SH-SY5Y (cell line): ENCODE results near the gene AKR7A3.

ENCODE experiments used
- GATA2 ChIP-seq: IDR thresholded peaks from 2 replicates; pipeline ENCODE4 v1.6.1; 2011; ENCODE audit warnings: mild to moderate bottlenecking, low read depth, low read length
- GATA3 ChIP-seq: IDR thresholded peaks from 2 replicates; pipeline ENCODE4 v1.6.1; 2011; ENCODE audit warnings: low read depth, mild to moderate bottlenecking, low read length, moderate library complexity

DNA sequence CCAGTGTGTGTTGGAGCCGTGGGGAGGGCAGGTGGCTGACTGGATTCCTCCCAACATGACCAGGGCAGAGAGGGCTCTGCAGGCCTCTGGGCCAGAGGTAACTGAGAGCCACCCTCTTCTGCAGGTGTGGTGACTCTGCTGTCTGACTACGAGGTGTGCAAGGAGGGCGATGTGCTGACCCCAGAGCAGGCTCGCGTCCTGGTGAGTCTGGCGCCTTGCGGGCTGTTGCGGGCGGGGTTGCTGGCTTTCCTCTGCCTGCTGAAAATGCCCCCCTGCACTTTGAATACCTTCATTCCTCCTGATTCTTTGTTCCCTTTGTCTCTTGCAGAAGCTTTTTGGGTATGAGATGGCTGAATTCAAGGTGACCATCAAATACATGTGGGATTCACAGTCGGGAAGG, 30.2 kb downstream of the AKR7A3 start:
- TF ChIP-seq GATA3 (no peak), GATA2 (no peak)
